ENCODE data around the gene RAB28. TPM values are rescaled to one million over a fixed set of nuclear protein-coding genes. Genes with fewer than 3 reads are reported as not detected.
"Not testable (repeated sequence)": the region's sequence is repeated elsewhere in the genome, so short reads cannot be mapped to it uniquely, and the experiment has no call there.

RAB28 gene
- polyA plus RNA-seq, 1 donor, result 15.3 TPM

DNA sequence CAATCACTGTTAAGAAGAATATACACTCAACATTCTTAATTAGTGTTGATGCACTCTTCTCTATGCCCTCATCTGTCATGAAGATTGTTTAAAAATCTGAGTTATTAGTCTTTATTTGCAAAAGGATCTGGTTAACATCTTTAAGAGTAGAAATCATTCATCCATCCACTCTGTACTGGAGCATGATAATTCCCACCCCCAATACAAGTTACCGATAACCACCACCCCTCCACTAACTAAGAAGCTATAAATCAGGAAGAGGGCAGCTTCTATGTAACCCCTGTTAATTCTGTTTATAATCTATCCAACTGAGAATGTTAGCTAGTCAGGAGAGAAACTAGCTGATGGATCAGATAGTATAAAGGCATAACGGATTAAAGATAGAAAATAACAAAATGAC, 34.5 kb downstream of the RAB28 start:
- DNase-seq (ENCODE audit: low read depth), result no peak

- DNase-seq (ENCODE audit: low read depth), result no peak
Observed at GRCh38 chr4:13445841-13446790, 38.0 kb downstream of the RAB28 start.

- no peak for DNase-seq (ENCODE audit: low read depth)
Observed at GRCh38 chr4:13441506-13441905, 42.6 kb downstream of the RAB28 start.

- no peak for DNase-seq (ENCODE audit: low read depth)
Observed at GRCh38 chr4:13436962-13437361, 47.2 kb downstream of the RAB28 start.

DNA sequence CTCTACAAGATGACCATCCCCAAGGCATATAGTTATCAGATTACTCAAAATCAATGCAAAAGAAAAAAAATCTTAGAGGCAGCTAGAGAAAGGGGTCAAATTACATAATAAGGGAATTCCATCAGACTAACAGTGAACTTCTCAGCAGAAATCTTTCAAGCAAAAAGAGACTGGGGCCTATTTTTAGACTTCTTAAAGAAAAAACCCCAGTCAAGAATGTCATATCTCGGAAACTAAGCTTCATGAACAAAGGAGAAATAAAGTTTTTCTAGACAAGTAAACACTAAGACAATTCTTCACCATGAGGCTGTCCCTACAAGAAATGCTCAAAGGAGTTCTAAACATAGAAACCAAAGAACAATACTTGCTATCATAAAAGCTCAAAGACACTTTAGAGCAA, 51.7 kb downstream of the RAB28 start:
- DNase-seq (ENCODE audit: low read depth), result no peak

- DNase-seq (ENCODE audit: low read depth), result no peak
Observed at GRCh38 chr4:13430834-13431568, 53.1 kb downstream of the RAB28 start.

GRCh38 chr4:13427599-13428325, 56.4 kb downstream of the RAB28 start:
- no peak for DNase-seq (ENCODE audit: low read depth)

- DNase-seq (ENCODE audit: low read depth), result no peak
Observed at GRCh38 chr4:13415068-13415785, 68.9 kb downstream of the RAB28 start.

DNA sequence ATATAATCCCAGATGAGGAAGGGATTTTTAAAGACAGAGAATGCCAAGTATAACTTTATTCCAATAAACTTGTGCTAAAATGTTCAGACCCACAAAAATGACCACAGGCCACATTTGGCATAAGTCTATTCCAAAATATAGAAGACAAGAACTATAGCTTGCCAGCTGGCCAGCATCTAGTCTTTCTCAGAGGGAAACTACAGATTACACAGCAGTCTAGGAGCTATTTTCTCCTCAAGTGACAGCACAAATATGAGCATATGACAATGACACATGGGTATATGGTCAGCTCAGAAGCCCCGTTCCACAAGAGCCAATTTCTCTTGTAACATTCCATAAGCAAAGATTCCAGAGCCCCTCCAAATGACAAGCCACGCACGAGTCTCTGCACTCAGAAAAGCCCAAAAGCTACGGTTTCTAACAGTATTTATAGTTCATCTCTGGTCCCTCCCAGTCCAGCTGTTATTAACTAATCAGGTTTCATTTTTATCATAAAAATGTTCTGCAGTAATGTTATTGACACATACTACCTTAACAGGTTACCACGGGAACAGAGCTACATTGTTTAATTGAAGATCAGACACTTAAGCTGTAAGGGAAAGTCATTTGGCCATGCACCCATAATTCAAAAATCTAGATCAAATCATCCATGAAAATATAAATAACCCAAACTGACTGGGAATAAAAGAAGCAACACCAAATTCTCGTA, 70.3 kb downstream of the RAB28 start:
- no peak for DNase-seq (ENCODE audit: low read depth)

GRCh38 chr4:13411942-13412341, 72.2 kb downstream of the RAB28 start:
- no peak for DNase-seq (ENCODE audit: low read depth)

DNA sequence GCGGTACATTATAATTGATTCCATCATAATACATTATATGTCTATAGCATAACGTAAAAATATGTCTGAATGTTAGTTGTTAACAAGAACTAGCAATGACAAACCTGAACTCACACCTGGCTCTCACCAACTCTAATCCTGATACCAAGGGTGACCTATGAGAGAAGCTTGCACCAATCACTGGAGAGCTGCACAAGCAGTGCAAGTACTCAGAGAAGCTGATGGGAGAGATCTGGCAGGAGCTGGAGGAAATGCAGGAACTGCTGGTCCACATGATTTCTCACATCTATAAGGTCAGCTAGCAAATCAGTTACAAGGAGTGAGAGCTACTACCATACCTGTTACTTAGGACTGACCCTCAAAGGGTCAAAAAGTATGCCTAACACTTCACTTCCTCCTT, 74.8 kb downstream of the RAB28 start:
- DNase-seq (ENCODE audit: low read depth), result no peak

GRCh38 chr4:13406156-13406555, 78.0 kb downstream of the RAB28 start:
- not testable (repeated sequence) for DNase-seq (ENCODE audit: low read depth)

- no peak for DNase-seq (ENCODE audit: low read depth)
Observed at GRCh38 chr4:13403833-13404232, 80.3 kb downstream of the RAB28 start.

DNA sequence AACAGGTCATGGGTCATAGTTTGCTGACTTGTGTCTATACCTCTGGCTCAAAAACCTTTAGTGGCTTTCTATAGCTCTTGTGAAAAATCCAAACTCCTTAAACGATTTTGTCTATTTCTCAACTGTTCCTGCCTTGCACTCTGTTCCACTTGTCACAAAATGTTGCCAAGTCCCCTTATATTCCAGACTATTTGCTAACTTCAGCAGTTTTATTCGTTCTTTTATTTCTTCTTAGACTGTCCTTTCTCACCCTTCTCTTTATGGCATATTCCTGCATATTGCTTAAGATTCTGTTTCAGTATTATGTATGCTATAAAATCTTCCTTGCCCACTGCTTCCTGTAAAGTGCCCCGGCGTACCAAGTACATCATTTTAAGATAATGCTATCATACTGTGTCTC, 80.8 kb downstream of the RAB28 start:
- no peak for DNase-seq (ENCODE audit: low read depth)

GRCh38 chr4:13399257-13399656, 84.9 kb downstream of the RAB28 start:
- DNase-seq (ENCODE audit: low read depth), result no peak

GRCh38 chr4:13396161-13396560, 88.0 kb downstream of the RAB28 start:
- no peak for DNase-seq (ENCODE audit: low read depth)

GRCh38 chr4:13389901-13390300, 94.2 kb downstream of the RAB28 start:
- not testable (repeated sequence) for DNase-seq (ENCODE audit: low read depth)

DNA sequence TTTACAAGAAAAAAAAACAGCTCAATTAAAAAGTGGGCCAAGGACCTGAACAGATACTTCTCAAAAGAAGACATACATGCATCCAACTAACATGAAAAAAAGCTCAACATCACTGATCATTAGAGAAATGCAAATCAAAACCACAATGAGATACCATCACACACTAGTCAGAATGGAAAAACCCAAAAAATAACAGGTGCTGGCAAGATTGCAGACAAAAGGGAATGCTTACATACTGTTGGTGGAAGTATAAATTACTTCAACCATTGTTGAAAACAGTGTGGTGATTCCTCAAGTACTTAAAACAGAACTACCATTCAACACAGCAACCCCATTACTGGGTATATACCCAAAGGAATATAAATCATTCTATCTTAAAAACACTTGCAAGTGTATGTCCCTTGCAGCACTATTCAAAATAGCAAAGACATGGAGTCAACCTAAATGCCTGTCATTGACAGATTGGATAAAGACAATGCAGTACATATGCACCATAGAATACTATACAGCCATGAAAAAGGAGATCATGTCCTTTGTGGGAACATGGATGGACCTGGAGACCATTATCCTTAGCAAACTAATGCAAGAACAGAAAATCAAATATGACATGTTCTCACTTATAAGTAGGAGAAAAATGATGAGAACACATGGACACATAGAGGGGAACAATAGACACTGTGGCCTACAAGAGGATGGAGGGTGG, 97.6 kb downstream of the RAB28 start:
- no peak for DNase-seq (ENCODE audit: low read depth)

- DNase-seq (ENCODE audit: low read depth), result no peak
Observed at GRCh38 chr4:13384055-13384454, 100.1 kb downstream of the RAB28 start.

All from forelimb muscle (tissue), 1 donor.